Astrocyte (in vitro differentiated cells and primary cell): Measurements from ENCODE around the gene ELANE. TPM values are rescaled to one million over a fixed set of nuclear protein-coding genes. Genes with fewer than 3 reads are reported as not detected.

Experiments
- DNase-seq: peaks from one replicate; pipeline ENCODE4 v3.0.0-alpha.2; 2010; ENCODE audit warnings: low read depth
- FAIRE-seq: peaks from 2 replicates; lab custom pipeline; 2011; peaks lifted over from hg19 to GRCh38; lab: Jason Lieb, UNC
- H2AFZ ChIP-seq: 2 replicates; pipeline ENCODE4 v1.6.0; 2012; ENCODE audit warnings: low read depth, low read length, inconsistent platforms
- H3K27ac ChIP-seq: 2 replicates; pipeline ENCODE4 v1.5.1; 2011; ENCODE audit warnings: low read depth, low read length, inconsistent platforms
- H3K27me3 ChIP-seq: 2 replicates; pipeline ENCODE4 v1.6.0; 2011; ENCODE audit warnings: low read length, inconsistent platforms; ENCODE audit not compliant: insufficient read depth
- H3K36me3 ChIP-seq: 2 replicates; pipeline ENCODE4 v1.5.1; 2011; ENCODE audit warnings: low read length, inconsistent platforms; ENCODE audit not compliant: insufficient read depth
- H3K4me1 ChIP-seq: 2 replicates; pipeline ENCODE4 v1.5.1; 2011; ENCODE audit warnings: low read length, inconsistent platforms; ENCODE audit not compliant: insufficient read depth
- H3K4me2 ChIP-seq: 2 replicates; pipeline ENCODE4 v1.6.0; 2012; ENCODE audit warnings: low read length, inconsistent platforms
- H3K4me3 ChIP-seq: 2 replicates; pipeline ENCODE4 v1.5.1; 2011; ENCODE audit warnings: low read depth, mild to moderate bottlenecking, low read length, inconsistent platforms; ENCODE audit not compliant: insufficient read depth
- H3K79me2 ChIP-seq: 2 replicates; pipeline ENCODE4 v1.6.0; 2012; ENCODE audit warnings: mild to moderate bottlenecking, low read length, inconsistent platforms; ENCODE audit not compliant: insufficient read depth
- H3K9ac ChIP-seq: 2 replicates; pipeline ENCODE4 v1.6.0; 2012; ENCODE audit warnings: mild to moderate bottlenecking, low read length, inconsistent platforms
- H3K9me3 ChIP-seq: 2 replicates; pipeline ENCODE4 v1.5.1; 2012; ENCODE audit warnings: low read depth, mild to moderate bottlenecking, low read length, inconsistent platforms; ENCODE audit not compliant: insufficient read depth
- H4K20me1 ChIP-seq: 2 replicates; pipeline ENCODE4 v1.6.0; 2012; ENCODE audit warnings: low read length, inconsistent platforms; ENCODE audit not compliant: insufficient read depth
- H3K27ac Mint-ChIP-seq: one replicate; pipeline ENCODE4 v1.8.0; 2021; ENCODE audit warnings: mild to moderate bottlenecking, mixed read lengths; ENCODE audit not compliant: unreplicated experiment
- H3K27me3 Mint-ChIP-seq: one replicate; pipeline ENCODE4 v1.8.0; 2021; ENCODE audit warnings: low read depth, mixed read lengths; ENCODE audit not compliant: unreplicated experiment
- H3K36me3 Mint-ChIP-seq: one replicate; pipeline ENCODE4 v1.8.0; 2021; ENCODE audit warnings: low read depth, mixed read lengths; ENCODE audit not compliant: unreplicated experiment
- H3K4me1 Mint-ChIP-seq: one replicate; pipeline ENCODE4 v1.8.0; 2021; ENCODE audit warnings: low read depth, mixed read lengths; ENCODE audit not compliant: unreplicated experiment
- H3K4me3 Mint-ChIP-seq: one replicate; pipeline ENCODE4 v1.8.0; 2021; ENCODE audit warnings: mild to moderate bottlenecking, moderate library complexity, mixed read lengths; ENCODE audit not compliant: unreplicated experiment
- H3K9me3 Mint-ChIP-seq: one replicate; pipeline ENCODE4 v1.8.0; 2021; ENCODE audit warnings: mild to moderate bottlenecking, mixed read lengths; ENCODE audit not compliant: unreplicated experiment
- CTCF ChIP-seq: IDR thresholded peaks from 2 replicates; pipeline ENCODE4 v1.5.1; 2011; ENCODE audit warnings: low read depth, mild to moderate bottlenecking, inconsistent platforms, low read length, moderate library complexity; ENCODE audit not compliant: insufficient read depth
- EZH2 ChIP-seq: IDR thresholded peaks from 2 replicates; pipeline ENCODE4 v1.6.1; 2012; ENCODE audit warnings: mild to moderate bottlenecking, low read length, inconsistent platforms; ENCODE audit not compliant: insufficient read depth
- total RNA-seq: library from RNA; stranded (reverse); gene quantifications from 2 replicates; pipeline ENCODE4 v1.2.1, GENCODE V29; 2021

The ELANE gene
- total RNA-seq, 1 donor from 2014 or later = not detected

- no peak for DNase-seq
- Histone ChIP-seq H3K9ac (no peak overlapping the region), H3K9me3 (no peaks in the 10 kb centered on the region), H4K20me1 (no peaks in the 10 kb centered on the region), H3K79me2 (no peaks in the 10 kb centered on the region), H3K4me2 (no peak overlapping the region), H3K27ac (no peak overlapping the region), H3K4me3 (no peak overlapping the region), H2AFZ (no peak overlapping the region), H3K4me1 (no peaks in the 10 kb centered on the region), H3K36me3 (no peaks in the 10 kb centered on the region), H3K27me3 (no peaks in the 10 kb centered on the region)
- Mint-ChIP-seq H3K9me3 (no peaks in the 10 kb centered on the region), H3K36me3 (no peaks in the 10 kb centered on the region), H3K4me3 (no peak overlapping the region), H3K4me1 (no peaks in the 10 kb centered on the region), H3K27ac (no peak overlapping the region), H3K27me3 (peaks cover 7% of the 10 kb centered on the region)
- TF ChIP-seq CTCF (no peak), EZH2 (no peak)
- FAIRE-seq = no peak
Measured at GRCh38 chr19:831407-832369, 20.4 kb upstream of the ELANE start.

GRCh38 chr19:834216-834615, 17.9 kb upstream of the ELANE start:
- Histone ChIP-seq H2AFZ (no peak overlapping the region), H3K9ac (no peak overlapping the region), H3K79me2 (no peaks in the 10 kb centered on the region), H4K20me1 (no peaks in the 10 kb centered on the region), H3K36me3 (no peaks in the 10 kb centered on the region), H3K9me3 (no peaks in the 10 kb centered on the region), H3K4me1 (no peaks in the 10 kb centered on the region), H3K4me3 (no peak overlapping the region), H3K27ac (no peak overlapping the region), H3K27me3 (peaks cover 3% of the 10 kb centered on the region), H3K4me2 (no peak overlapping the region)
- no peaks in the 10 kb centered on the region for H3K9me3 Mint-ChIP-seq
- no peaks in the 10 kb centered on the region for H3K4me1 Mint-ChIP-seq
- peak overlapping the region; percentile 45 for H3K4me3 Mint-ChIP-seq
- DNase-seq = no peak
- no peak for FAIRE-seq
- H3K27ac Mint-ChIP-seq = no peak overlapping the region
- no peaks in the 10 kb centered on the region for H3K36me3 Mint-ChIP-seq
- TF ChIP-seq CTCF (no peak), EZH2 (no peak)
- H3K27me3 Mint-ChIP-seq = peaks cover 10% of the 10 kb centered on the region
